ENCODE data around the gene MCU.

- TF ChIP-seq POLR2AphosphoS5 (IDR thresholded peaks at IDR 0.05): no peak
- no peak for TF ChIP-seq CTCF (IDR thresholded peaks at IDR 0.05; ENCODE audit: poor library complexity, severe bottlenecking)
These were observed 44.9 kb downstream of the MCU start for GRCh38 chr10:72736828-72737220.

Measured in neural cell (in vitro differentiated cells).